SU-DHL-6 (cell line): ENCODE measurements around the gene RHEBL1.

ENCODE experiments used
- EZH2phosphoT487 ChIP-seq: fragments of 200-600 bp; sonication (generic), shearing (Covaris generic); conservative IDR thresholded peaks from 2 replicates; pipeline ENCODE4 v1.6.1; 2018; ENCODE audit warnings: mild to moderate bottlenecking, antibody characterized with exemption, low read length, moderate library complexity, mixed read lengths
- TF ChIP-seq, protein P1 (sequence below): fragments of 200-600 bp; sonication (generic); IDR thresholded peaks from one replicate; pipeline ENCODE4 v1.5.1; 2017; ENCODE audit warnings: antibody characterized with exemption, mild to moderate bottlenecking, low read length, moderate library complexity; ENCODE audit not compliant: insufficient read depth, poor library complexity, severe bottlenecking

DNA sequence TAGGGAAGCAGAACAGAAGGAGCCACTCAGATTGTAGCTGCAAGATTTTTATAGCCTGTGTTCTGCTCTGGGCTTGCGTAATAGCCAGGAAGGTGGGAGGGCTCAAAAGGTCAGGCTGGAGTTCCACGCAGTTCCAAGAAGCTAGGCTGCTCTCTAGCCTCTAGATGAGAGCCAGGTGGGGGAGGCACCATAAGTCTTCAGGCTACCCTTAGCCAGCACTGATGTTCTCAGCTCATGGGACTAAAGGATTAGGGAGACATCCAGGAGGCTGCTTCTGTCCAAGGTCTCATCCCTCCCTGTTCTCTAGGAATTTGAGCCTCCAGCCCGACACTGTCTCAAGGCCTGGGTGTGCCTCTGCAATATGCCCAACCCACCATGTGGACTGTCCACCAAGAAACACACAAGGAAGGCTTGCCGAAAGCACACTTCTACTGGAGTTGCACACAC is 39.2 kb upstream of the RHEBL1 start:
- TF ChIP-seq, protein P1, sequence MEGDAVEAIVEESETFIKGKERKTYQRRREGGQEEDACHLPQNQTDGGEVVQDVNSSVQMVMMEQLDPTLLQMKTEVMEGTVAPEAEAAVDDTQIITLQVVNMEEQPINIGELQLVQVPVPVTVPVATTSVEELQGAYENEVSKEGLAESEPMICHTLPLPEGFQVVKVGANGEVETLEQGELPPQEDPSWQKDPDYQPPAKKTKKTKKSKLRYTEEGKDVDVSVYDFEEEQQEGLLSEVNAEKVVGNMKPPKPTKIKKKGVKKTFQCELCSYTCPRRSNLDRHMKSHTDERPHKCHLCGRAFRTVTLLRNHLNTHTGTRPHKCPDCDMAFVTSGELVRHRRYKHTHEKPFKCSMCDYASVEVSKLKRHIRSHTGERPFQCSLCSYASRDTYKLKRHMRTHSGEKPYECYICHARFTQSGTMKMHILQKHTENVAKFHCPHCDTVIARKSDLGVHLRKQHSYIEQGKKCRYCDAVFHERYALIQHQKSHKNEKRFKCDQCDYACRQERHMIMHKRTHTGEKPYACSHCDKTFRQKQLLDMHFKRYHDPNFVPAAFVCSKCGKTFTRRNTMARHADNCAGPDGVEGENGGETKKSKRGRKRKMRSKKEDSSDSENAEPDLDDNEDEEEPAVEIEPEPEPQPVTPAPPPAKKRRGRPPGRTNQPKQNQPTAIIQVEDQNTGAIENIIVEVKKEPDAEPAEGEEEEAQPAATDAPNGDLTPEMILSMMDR: no peak
- no peak for TF ChIP-seq EZH2phosphoT487
